MM.1S (cell line): Measurements from ENCODE around the gene ATXN1.

Source experiments
- DNase-seq: peaks from one replicate; pipeline ENCODE4 v3.0.0-alpha.2; 2015
- H2AFZ ChIP-seq: fragments of 300-600 bp; sonication (generic); 2 replicates; pipeline ENCODE4 v1.6.0; 2016; ENCODE audit warnings: antibody characterized with exemption, low read length
- H3F3A ChIP-seq: fragments of 300-600 bp; sonication (generic); 2 replicates; pipeline ENCODE4 v1.6.1; 2016; ENCODE audit warnings: mild to moderate bottlenecking, antibody characterized with exemption, low read length, moderate library complexity, mixed read lengths; ENCODE audit not compliant: insufficient read depth
- H3K27ac ChIP-seq: fragments of 300-600 bp; sonication (generic); 2 replicates; pipeline ENCODE4 v1.5.1; 2016; ENCODE audit warnings: mild to moderate bottlenecking, low read length
- H3K27me3 ChIP-seq: fragments of 300-600 bp; sonication (generic); replicated peaks from 2 replicates; pipeline ENCODE4 v1.6.0; 2016; ENCODE audit warnings: low read length; ENCODE audit not compliant: insufficient read depth
- H3K36me3 ChIP-seq: fragments of 300-600 bp; sonication (generic); replicated peaks from 2 replicates; pipeline ENCODE4 v1.6.1; 2016; ENCODE audit warnings: mild to moderate bottlenecking, low read length, mixed read lengths; ENCODE audit not compliant: insufficient read depth
- H3K4me1 ChIP-seq: fragments of 300-600 bp; sonication (generic); 2 replicates; pipeline ENCODE4 v1.6.1; 2016; ENCODE audit warnings: low read length, mixed read lengths
- H3K4me2 ChIP-seq: fragments of 300-600 bp; sonication (generic); 2 replicates; pipeline ENCODE4 v1.6.0; 2016; ENCODE audit warnings: low read depth, low read length
- H3K4me3 ChIP-seq: fragments of 300-600 bp; sonication (generic); 2 replicates; pipeline ENCODE4 v1.5.1; 2016; ENCODE audit warnings: low read length, mixed read lengths
- H3K79me2 ChIP-seq: fragments of 300-600 bp; sonication (generic); 2 replicates; pipeline ENCODE4 v1.6.1; 2016; ENCODE audit warnings: mixed run types, low read length, mixed read lengths
- H3K9ac ChIP-seq: fragments of 300-600 bp; sonication (generic); 2 replicates; pipeline ENCODE4 v1.6.1; 2016; ENCODE audit warnings: low read length, mixed read lengths
- H3K9me2 ChIP-seq: fragments of 300-600 bp; sonication (generic); replicated peaks from 2 replicates; pipeline ENCODE4 v1.6.1; 2016; ENCODE audit warnings: mild to moderate bottlenecking, low read length, mixed read lengths; ENCODE audit not compliant: insufficient read depth
- H3K9me3 ChIP-seq: fragments of 300-600 bp; sonication (generic); replicated peaks from 2 replicates; pipeline ENCODE4 v1.6.1; 2016; ENCODE audit warnings: mild to moderate bottlenecking, low read length, mixed read lengths; ENCODE audit not compliant: insufficient read depth
- H4K20me1 ChIP-seq: fragments of 300-600 bp; sonication (generic); 2 replicates; pipeline ENCODE4 v1.6.1; 2016; ENCODE audit warnings: mild to moderate bottlenecking, low read length, moderate library complexity, mixed read lengths; ENCODE audit not compliant: insufficient read depth
- CTCF ChIP-seq: fragments of 300-600 bp; sonication (generic); IDR thresholded peaks from 2 replicates; pipeline ENCODE4 v1.5.1; 2016; ENCODE audit warnings: antibody characterized with exemption, low read length, mixed read lengths
- EZH2 ChIP-seq: fragments of 300-600 bp; sonication (generic); optimal IDR thresholded peaks from 2 replicates; pipeline ENCODE3; 2017; ENCODE audit warnings: low read depth, mild to moderate bottlenecking, antibody characterized with exemption, low read length, mixed read lengths
- EZH2phosphoT487 ChIP-seq: fragments of 300-600 bp; sonication (generic); IDR thresholded peaks from 2 replicates; pipeline ENCODE4 v1.6.1; 2018; ENCODE audit warnings: antibody characterized with exemption, low read length

Gene ATXN1

GRCh38 chr6:16729744-16730143 is 31.5 kb downstream of the ATXN1 start:
- no peak overlapping the region for H3K4me2 ChIP-seq
- no peak overlapping the region for H3K9ac ChIP-seq
- H3K79me2 ChIP-seq: peaks cover 39% of the 10 kb centered on the region
- H3K27ac ChIP-seq: no peak overlapping the region
- no peak overlapping the region for H2AFZ ChIP-seq
- H3K27me3 ChIP-seq: no peaks in the 10 kb centered on the region
- no peak for DNase-seq
- peaks cover 17% of the 10 kb centered on the region for H3K4me1 ChIP-seq
- H3K4me3 ChIP-seq: no peak overlapping the region
- H3F3A ChIP-seq: peaks cover 10% of the 10 kb centered on the region; the same call in 1 of the 2 replicates
- H3K36me3 ChIP-seq: no peaks in the 10 kb centered on the region
- TF ChIP-seq EZH2phosphoT487 (no peak), CTCF (no peak), EZH2 (no peak)
- no peaks in the 10 kb centered on the region for H4K20me1 ChIP-seq
- H3K9me2 ChIP-seq: no peaks in the 10 kb centered on the region
- no peaks in the 10 kb centered on the region for H3K9me3 ChIP-seq

- Histone ChIP-seq H3K9me3 (no peaks in the 10 kb centered on the region), H3K9me2 (no peaks in the 10 kb centered on the region), H3K27me3 (no peaks in the 10 kb centered on the region), H3K9ac (no peak overlapping the region), H4K20me1 (no peaks in the 10 kb centered on the region), H2AFZ (no peak overlapping the region), H3F3A (peaks cover 10% of the 10 kb centered on the region; the same call in 1 of the 2 replicates), H3K4me2 (no peak overlapping the region), H3K79me2 (peaks cover 35% of the 10 kb centered on the region), H3K27ac (no peak overlapping the region), H3K4me1 (peaks cover 17% of the 10 kb centered on the region), H3K4me3 (no peak overlapping the region), H3K36me3 (no peaks in the 10 kb centered on the region)
- DNase-seq: no peak
- TF ChIP-seq EZH2phosphoT487 (no peak), EZH2 (no peak), CTCF (no peak)
Measured at GRCh38 chr6:16729183-16729691, 32.0 kb downstream of the ATXN1 start.

- peaks cover 17% of the 10 kb centered on the region for H3K4me1 ChIP-seq
- H3K4me2 ChIP-seq: no peak overlapping the region
- H3K27ac ChIP-seq: no peak overlapping the region
Measured at GRCh38 chr6:16728513-16729182, 32.6 kb downstream of the ATXN1 start.

More at GRCh38 chr6:16728513-16729182, 32.6 kb downstream of the ATXN1 start:
- H3K9me2 ChIP-seq: no peaks in the 10 kb centered on the region
- no peaks in the 10 kb centered on the region for H4K20me1 ChIP-seq
- no peak overlapping the region for H2AFZ ChIP-seq
- H3K9me3 ChIP-seq: no peaks in the 10 kb centered on the region
- TF ChIP-seq EZH2 (no peak), EZH2phosphoT487 (no peak), CTCF (no peak)
- H3K36me3 ChIP-seq: no peaks in the 10 kb centered on the region
- no peaks in the 10 kb centered on the region for H3K27me3 ChIP-seq
- H3K4me3 ChIP-seq: no peak overlapping the region
- DNase-seq: no peak
- H3F3A ChIP-seq: peaks cover 10% of the 10 kb centered on the region; the same call in 1 of the 2 replicates
- H3K9ac ChIP-seq: no peak overlapping the region
- H3K79me2 ChIP-seq: peaks cover 31% of the 10 kb centered on the region
